ENCODE measurements around the gene HDHD5.

The HDHD5 gene

DNA sequence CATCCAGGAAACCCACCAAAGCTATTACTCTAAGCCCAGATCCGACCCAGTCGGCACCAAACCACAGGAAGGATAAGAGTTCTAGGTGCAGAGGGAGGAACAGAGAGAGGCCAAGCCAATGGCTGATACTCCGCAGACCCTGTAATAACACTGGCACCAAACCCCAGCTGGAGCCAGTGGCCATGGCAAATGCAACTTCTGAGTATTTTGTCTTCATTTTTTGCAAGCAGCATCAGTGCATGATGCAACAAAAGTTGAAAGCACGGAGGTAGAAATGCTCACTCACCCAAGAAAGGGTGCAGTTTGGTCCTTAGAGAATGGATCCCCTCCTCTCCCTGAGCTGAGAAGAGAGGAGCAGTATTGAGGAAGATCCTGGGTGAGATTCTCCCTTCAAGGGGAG lies 40.7 kb downstream of the HDHD5 start:
- DNase-seq = no peak

DNA sequence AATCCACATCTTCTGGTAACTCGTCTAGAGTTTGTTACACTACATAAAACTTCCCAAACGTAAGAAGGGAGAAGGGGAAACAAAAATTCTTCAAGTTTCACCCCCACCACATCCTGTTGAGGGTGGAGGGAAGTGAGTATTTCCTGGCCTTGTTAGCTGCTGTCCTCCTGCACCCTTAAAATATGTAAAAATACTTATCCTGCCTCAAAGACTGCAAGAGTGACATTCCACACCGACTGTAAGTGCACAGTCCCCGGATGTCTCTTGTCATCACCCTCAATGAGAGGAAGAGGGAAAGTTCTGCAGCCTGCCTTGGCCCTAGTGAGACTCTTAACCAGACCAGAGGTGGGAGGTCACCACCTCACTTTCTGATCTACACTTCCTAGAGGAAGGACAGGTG lies 41.2 kb downstream of the HDHD5 start:
- peak in 1 of 2 donors; percentile 22 for DNase-seq

GRCh38 chr22:17117400-17117799 lies 41.7 kb downstream of the HDHD5 start:
- no peak for DNase-seq

DNA sequence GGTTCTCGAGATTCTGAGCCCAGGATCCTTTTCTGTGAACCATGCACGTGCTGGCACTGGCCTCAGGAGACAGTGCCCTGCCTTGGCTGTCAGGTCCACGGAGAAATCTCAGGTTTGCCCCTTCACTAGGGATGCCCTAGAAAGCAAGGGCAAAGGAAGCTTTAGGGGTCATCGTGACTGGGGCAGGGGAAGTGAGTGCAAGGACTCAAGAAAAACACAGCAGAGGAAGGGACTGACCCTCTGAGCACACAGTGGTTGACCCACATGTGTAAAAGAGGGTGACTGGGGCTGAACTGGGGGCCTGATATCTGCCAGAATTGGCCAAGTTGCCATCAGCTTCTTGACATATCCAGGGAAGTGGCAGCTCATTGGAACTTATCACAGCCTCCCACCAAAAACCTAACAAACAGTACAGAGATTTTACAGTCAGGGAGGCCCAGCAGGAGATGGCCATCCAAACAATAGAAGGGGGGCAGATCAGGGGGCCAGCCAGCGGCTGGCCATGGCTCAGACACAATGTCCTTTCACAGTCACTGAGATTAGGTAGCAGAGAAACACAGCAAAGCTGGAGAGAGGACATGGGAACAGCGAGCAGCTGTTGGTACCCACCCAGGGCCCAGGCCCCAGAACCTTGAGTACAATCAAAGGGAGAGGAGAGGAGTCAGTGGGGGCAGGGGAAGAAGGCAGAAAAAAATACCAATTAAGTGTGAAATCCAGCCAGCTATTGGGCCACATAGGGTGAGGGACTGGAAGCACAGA lies 42.3 kb downstream of the HDHD5 start:
- DNase-seq = no peak

DNA sequence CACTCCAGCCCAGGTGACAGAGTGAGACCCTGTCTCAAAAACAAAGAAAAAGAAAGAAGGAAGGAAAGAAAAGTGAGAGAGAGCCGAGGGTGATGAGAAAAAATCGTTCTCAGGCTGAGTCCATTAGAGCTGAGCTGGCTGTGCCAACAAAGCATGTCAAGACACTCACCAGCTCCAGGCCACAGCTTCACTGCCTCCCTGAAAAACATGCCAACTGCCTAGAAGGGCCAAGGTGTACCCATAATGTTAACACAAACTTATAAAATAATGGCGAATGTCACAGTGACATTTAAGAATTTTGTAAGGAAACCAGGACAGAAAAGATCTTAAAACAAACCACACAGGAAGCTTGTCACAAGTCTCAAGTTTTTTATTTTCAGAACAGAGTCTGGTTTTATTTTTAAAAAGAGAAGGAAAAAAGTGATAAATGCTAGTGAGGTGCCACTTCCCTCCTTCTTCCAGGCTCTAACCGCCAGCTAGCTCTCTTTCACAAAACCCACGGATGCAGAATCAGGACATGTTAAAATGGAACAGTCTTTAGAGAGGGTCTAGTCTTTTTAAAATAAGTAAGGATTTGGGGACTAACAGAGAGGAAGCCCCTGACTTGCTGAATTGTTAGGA lies 43.0 kb downstream of the HDHD5 start:
- peak in 1 of 2 donors; percentile 6 for DNase-seq

DNA sequence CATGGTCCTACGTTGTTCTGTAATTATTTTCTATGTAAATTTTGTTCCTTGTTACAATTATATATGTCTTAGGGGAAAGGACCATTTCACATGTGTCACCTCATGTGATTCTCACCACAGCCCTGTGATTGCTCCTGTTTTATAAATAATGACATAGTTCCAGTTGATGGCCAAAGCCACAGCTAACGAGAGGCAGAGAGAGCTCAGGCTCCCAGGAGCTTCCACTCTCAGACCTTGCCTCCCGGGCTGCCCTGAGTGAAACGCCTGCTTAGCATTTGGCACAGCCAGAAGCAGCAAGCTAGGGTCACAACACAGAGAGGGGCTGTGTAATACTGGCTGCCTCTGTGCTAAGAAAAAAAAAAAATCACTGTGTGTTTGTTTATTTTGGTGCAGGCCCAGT lies 43.8 kb downstream of the HDHD5 start:
- no peak for DNase-seq

GRCh38 chr22:17114898-17115235 lies 44.2 kb downstream of the HDHD5 start:
- no peak for DNase-seq

GRCh38 chr22:17114173-17114897 lies 44.7 kb downstream of the HDHD5 start:
- DNase-seq = no peak

GRCh38 chr22:17113600-17113999 lies 45.5 kb downstream of the HDHD5 start:
- no peak for DNase-seq

GRCh38 chr22:17112491-17113042 lies 46.5 kb downstream of the HDHD5 start:
- no peak for DNase-seq

DNA sequence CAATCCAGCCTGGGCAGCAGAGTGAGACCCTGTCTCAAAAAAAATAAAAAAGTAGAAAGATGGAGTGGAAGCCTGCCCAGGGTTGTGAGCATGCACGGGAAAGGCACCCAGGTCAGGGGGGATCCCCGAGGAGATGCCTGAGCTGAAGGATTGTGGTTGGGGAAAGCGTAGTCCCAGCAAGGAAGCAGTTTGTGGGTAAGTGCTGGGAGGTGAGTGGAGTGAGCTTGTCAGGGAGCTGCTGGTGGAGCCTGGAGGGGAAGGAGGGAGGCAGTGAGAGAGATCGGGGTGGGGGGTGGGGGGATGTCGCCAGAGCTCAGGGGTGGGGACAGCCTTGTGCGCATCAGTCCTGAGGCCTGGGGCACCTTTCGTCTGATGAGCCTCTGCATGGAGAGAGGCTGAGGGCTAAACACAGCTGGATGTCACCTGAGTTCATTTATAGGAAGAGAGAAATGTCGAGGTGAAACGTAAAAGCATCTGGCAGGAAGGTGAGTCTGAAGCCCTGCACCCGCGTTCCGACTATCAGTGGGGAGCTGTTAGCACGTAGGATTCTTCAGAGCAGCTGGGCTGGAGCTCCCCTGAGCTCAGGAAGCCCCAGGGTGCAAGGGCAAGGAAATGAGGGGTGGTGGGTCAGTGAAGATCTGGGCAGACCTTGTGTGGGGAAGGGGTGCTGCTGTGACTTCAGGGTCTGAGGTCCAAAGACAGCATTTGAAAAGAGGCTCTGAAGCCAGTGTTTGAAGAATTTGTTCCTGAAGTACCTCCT lies 48.1 kb downstream of the HDHD5 start:
- DNase-seq = no peak

- DNase-seq = no peak
Observed at GRCh38 chr22:17109976-17110375, 49.1 kb downstream of the HDHD5 start.

DNA sequence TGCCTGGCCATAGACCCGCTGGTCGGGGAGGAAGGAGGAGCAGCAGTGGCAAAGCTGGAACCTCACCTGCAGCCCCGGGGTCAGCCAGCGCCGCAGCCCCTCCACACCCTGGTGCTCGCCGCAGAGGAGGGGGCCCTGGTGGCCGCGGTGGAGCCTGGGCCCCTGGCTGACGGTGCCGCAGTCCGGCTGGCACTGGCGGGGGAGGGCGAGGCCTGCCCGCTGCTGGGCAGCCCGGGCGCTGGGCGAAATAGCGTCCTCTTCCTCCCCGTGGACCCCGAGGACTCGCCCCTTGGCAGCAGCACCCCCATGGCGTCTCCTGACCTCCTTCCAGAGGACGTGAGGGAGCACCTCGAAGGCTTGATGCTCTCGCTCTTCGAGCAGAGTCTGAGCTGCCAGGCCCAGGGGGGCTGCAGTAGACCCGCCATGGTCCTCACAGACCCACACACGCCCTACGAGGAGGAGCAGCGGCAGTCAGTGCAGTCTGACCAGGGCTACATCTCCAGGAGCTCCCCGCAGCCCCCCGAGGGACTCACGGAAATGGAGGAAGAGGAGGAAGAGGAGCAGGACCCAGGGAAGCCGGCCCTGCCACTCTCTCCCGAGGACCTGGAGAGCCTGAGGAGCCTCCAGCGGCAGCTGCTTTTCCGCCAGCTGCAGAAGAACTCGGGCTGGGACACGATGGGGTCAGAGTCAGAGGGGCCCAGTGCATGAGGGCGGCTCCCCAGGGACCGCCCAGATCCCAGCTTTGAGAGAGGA lies 49.8 kb downstream of the HDHD5 start:
- no peak for DNase-seq

GRCh38 chr22:17108256-17109112 lies 50.6 kb downstream of the HDHD5 start:
- no peak for DNase-seq

- no peak for DNase-seq
Observed at GRCh38 chr22:17107547-17107810, 51.6 kb downstream of the HDHD5 start.

DNA sequence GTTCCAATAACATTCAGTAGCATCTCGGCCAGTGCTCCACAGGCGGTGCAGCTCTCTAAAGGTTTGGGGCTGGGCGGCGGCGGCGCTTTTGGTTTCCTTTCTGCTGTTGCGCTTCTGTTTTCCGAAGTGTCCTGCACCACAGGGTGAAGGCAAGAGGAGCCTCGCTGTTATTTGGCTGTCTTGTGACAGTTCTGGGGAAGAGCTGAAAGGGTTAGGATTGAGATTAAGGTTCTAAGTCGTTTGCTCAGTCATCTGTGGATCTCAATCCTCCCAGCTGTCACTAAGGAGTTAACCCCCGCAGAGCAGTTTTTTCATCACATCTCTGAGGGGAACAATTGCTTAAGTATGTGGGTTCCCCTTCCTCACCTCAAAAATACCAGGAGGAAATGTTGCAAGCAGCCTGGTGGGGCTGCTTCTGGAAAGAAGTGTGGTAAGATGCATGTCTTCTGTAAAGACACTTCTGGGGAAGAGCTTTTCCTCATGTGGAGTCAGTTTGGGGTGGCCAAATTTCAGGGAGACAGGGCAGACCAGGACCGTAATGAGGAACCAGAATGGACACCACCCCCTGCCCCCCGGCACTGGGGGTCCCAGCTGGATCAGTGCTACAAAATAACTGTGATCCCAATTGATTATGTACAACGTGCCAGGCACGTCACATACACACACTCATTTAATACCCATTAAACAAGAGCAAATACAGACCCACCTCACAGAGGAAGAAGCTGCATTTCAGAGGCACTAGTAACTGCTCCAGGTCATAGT lies 52.1 kb downstream of the HDHD5 start:
- peak; percentile 17 to 52 for DNase-seq

DNA sequence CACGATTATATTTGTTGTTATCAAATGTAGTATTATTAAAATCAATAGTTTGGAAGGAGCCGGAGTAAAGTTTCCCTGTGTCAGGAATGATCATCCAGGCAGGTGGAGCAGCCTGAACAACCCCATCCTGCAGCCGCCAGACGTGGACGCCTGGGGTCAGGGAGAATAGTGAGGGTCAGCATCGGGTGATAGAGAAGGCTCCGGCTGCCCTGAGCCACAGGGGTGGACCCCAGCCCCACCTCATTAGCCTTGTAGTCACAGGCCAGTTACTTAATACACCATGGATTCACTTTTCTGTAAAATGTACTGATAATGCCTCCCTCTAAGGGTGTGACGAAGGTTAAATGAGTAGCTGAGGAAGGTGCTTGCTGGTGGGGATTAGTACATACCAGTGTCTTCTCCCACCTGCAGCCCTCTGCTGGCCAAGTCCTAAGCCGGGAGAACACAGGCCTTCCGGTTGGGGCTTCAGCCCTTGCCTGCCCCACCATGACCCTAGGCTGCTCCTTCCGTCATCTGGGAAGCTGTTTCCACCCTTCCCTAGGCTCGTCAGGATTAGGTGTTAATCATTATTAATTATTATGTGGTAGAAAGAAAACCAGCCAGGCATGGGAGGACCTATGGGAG lies 52.8 kb downstream of the HDHD5 start:
- no peak for DNase-seq

GRCh38 chr22:17105143-17106129 lies 53.6 kb downstream of the HDHD5 start:
- no peak for DNase-seq

- DNase-seq = no peak
Observed at GRCh38 chr22:17104336-17104935, 54.6 kb downstream of the HDHD5 start.
